Measurements from ENCODE around the gene NUDT14. TPM values are rescaled to one million over a fixed set of nuclear protein-coding genes. Genes with fewer than 3 reads are reported as not detected.

NUDT14 gene
- total and polyA plus RNA-seq, 2 of the 8 experiments (the other 6 are each of a cell fraction or from before 2014, with no cell fraction given), result 25.5 to 33.3 TPM

GRCh38 chr14:105211086-105211757 is 30.1 kb upstream of the NUDT14 start:
- Histone ChIP-seq H3K4me3 (ENCODE audit: extremely low read depth in 1 of 4, insufficient read depth in 2 of 4, low read depth in 3 of 4, low read length in 4 of 4) (no peak overlapping the region), H2BK12ac (ENCODE audit: low read depth, low read length) (no peak overlapping the region), H3K4me1 (replicated peaks in 1 of 4; ENCODE audit: control insufficient read depth in 3 of 4, insufficient read depth in 4 of 4, low read length in 3 of 4) (no peaks in the 10 kb centered on the region), H3K14ac (ENCODE audit: insufficient read length) (no peak overlapping the region), H3K9me3 (ENCODE audit: insufficient read depth in 2 of 2, low read depth in 1 of 2, low read length in 1 of 2) (no peaks in the 10 kb centered on the region), H3K9ac (replicated peaks in 1 of 4; ENCODE audit: extremely low read depth in 1 of 4, low read depth in 3 of 4, low read length in 3 of 4) (no peak overlapping the region), H3K79me1 (ENCODE audit: low read depth, low read length) (peaks cover 4% of the 10 kb centered on the region; the same call in 1 of the 2 replicates), H3K36me3 (ENCODE audit: control insufficient read depth in 2 of 4, insufficient read depth in 4 of 4, low read length in 3 of 4) (no peaks in the 10 kb centered on the region; a peak in 1 of 8 replicates), H4K20me1 (replicated peaks in 1 of 2; ENCODE audit: control insufficient read depth in 1 of 2, insufficient read depth in 2 of 2, low read length in 2 of 2) (peaks cover 0 to 16% of the 10 kb centered on the region in 2 experiments), H2BK5ac (ENCODE audit: low read depth, low read length) (no peak overlapping the region), H3K4ac (replicated peaks; ENCODE audit: insufficient read length, low read depth, low read length) (no peak overlapping the region), H2AK5ac (ENCODE audit: low read depth, low read length) (no peak overlapping the region), H3K27me3 (replicated peaks in 1 of 4; ENCODE audit: control insufficient read depth in 3 of 4, extremely low read depth in 1 of 4, insufficient read depth in 3 of 4, low read length in 3 of 4) (no peaks in the 10 kb centered on the region; a peak in 1 of 7 replicates), H2BK20ac (ENCODE audit: low read length) (no peak overlapping the region), H3K18ac (ENCODE audit: extremely low read depth, low read length) (no peak overlapping the region), H3K56ac (replicated peaks; ENCODE audit: insufficient read length, low read depth, low read length) (no peak overlapping the region), H2BK120ac (replicated peaks; ENCODE audit: low read depth, low read length) (no peak overlapping the region), H3K27ac (ENCODE audit: low read depth, low read length) (no peak overlapping the region), H4K5ac (ENCODE audit: insufficient read length, low read depth, low read length) (no peak overlapping the region), H3K4me2 (ENCODE audit: insufficient read depth in 1 of 2, low read depth in 2 of 2, low read length in 2 of 2) (no peak overlapping the region), H3K23me2 (ENCODE audit: low read depth, low read length) (peaks cover 3% of the 10 kb centered on the region; the same call in 1 of the 2 replicates), H4K91ac (replicated peaks; ENCODE audit: insufficient read length, low read length) (no peak overlapping the region), H3K79me2 (ENCODE audit: control insufficient read depth in 1 of 2, insufficient read depth in 2 of 2, low read length in 2 of 2) (no peaks in the 10 kb centered on the region), H2BK15ac (ENCODE audit: low read length) (no peak overlapping the region), H2AFZ (ENCODE audit: low read length) (no peak overlapping the region), H3K23ac (ENCODE audit: insufficient read length) (no peak overlapping the region), H4K8ac (ENCODE audit: extremely low read depth, insufficient read depth, low read length) (no peak overlapping the region)
- FAIRE-seq (no peak), DNase-seq (ENCODE audit: low read depth in 1 of 2, low spot score in 2 of 2) (no peak)
- 92% methylated on average over 20 of the region's 23 CpGs; no CpG with 5 or more reads in 1 of the 2 experiments for WGBS, 2 experiments (ENCODE audit: extremely low coverage in 1 of 2, insufficient coverage in 1 of 2, insufficient read length in 1 of 2, insufficient replicate concordance in 2 of 2, low coverage in 1 of 2, low lambda C conversion rate in 2 of 2, missing lambda C conversion rate in 1 of 2)
- POLR2A ChIA-PET (ENCODE audit: partially characterized antibody), result no interaction called here
- CTCF ChIA-PET (ENCODE audit: partially characterized antibody), result interaction anchor here (0.6 to 3.3 kb wide), 7 partner anchors 9 to 317 kb away, joined by 3 to 24 read pairs (median 3); no protein-coding TSS in a partner anchor
- TF ChIP-seq, protein P1, sequence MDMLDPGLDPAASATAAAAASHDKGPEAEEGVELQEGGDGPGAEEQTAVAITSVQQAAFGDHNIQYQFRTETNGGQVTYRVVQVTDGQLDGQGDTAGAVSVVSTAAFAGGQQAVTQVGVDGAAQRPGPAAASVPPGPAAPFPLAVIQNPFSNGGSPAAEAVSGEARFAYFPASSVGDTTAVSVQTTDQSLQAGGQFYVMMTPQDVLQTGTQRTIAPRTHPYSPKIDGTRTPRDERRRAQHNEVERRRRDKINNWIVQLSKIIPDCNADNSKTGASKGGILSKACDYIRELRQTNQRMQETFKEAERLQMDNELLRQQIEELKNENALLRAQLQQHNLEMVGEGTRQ (IDR thresholded peaks at IDR 0.05; ENCODE audit: low read length), result no peak
- TF ChIP-seq BRCA1 (IDR thresholded peaks at IDR 0.05; ENCODE audit: low read depth, low read length), result no peak
- TF ChIP-seq, protein P2, sequence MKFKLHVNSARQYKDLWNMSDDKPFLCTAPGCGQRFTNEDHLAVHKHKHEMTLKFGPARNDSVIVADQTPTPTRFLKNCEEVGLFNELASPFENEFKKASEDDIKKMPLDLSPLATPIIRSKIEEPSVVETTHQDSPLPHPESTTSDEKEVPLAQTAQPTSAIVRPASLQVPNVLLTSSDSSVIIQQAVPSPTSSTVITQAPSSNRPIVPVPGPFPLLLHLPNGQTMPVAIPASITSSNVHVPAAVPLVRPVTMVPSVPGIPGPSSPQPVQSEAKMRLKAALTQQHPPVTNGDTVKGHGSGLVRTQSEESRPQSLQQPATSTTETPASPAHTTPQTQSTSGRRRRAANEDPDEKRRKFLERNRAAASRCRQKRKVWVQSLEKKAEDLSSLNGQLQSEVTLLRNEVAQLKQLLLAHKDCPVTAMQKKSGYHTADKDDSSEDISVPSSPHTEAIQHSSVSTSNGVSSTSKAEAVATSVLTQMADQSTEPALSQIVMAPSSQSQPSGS (IDR thresholded peaks at IDR 0.05; ENCODE audit: low read length), result no peak
- no peak for TF ChIP-seq RXRA (IDR thresholded peaks at IDR 0.05; ENCODE audit: insufficient read depth, low read depth, low read length)
- no peak for TF ChIP-seq RFX5 (IDR thresholded peaks at IDR 0.05; ENCODE audit: borderline replicate concordance, low read depth, low read length)
- TF ChIP-seq KDM4A (IDR thresholded peaks at IDR 0.05; ENCODE audit: low read depth, low read length, severe bottlenecking), result no peak
